Measurements from ENCODE around the gene ZNF804B.

DNA sequence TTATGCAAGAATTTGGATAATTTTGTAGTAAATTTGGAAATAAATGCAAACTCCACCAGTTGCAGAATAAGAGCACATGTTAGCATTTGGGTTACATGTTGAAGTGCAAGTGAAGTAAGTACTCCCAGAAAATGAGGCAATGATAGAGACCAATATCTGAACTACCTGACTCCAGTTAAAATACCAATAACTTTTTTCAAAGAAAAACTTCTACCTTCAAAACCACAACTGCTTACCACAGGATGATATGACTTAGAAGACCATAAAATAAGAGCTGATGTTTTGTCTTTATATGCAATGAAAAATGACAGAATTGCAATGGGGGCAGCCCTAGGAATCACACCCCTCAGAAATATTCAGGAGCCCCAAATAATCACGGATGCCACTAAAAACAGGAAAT, 597.6 kb downstream of the ZNF804B start:
- TF ChIP-seq CTCF (IDR thresholded peaks at IDR 0.05): no peak
- TF ChIP-seq EZH2 (IDR thresholded peaks at IDR 0.05): no peak

All from neural progenitor cell (in vitro differentiated cells).